HG03060 (cell line): ENCODE results near the gene BCL7A.
"Not testable (repeated sequence)": the region's sequence is repeated elsewhere in the genome, so short reads cannot be mapped to it uniquely, and the experiment has no call there.

Experiments used
- ATAC-seq: cut with Tn5 transposase; IDR thresholded peaks from one replicate; pipeline ENCODE4 v1.9.1; 2021; ENCODE audit warnings: low read depth, moderate number of reproducible peaks; ENCODE audit not compliant: unreplicated experiment

The BCL7A gene

GRCh38 chr12:122024132-122024785 lies 2.6 kb downstream of the BCL7A start:
- ATAC-seq, result no peak

DNA sequence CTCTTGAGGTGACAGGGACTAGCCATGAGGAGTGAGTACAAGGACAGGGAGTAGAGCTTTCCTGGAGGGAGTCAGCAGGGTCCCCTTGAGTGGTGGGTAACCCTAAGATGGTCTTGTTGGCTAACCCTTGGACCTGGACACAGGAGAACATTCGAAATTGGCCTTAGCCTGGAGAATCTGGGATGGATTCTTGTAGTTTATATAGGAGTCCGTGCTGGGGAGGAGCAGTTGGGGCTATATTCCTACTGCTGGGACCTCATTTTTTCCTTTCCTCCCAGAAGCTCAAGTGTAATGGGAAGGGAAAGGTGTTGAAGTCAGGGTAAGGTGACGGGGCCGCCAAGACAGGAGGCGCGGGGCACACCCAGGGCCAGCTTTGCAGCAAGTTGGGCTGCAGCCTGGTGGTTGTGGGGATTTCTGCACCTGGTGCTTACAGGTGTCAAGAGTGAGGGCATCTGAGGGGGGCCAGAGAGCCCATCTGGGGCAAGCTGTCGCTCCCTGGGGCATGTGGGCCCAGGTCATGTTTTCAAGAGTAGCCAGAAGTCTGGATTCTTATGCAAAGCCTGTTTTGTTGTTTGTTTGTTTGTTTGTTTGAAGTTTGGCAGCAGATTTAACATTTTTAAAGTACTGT lies 5.1 kb downstream of the BCL7A start:
- ATAC-seq, result no peak

DNA sequence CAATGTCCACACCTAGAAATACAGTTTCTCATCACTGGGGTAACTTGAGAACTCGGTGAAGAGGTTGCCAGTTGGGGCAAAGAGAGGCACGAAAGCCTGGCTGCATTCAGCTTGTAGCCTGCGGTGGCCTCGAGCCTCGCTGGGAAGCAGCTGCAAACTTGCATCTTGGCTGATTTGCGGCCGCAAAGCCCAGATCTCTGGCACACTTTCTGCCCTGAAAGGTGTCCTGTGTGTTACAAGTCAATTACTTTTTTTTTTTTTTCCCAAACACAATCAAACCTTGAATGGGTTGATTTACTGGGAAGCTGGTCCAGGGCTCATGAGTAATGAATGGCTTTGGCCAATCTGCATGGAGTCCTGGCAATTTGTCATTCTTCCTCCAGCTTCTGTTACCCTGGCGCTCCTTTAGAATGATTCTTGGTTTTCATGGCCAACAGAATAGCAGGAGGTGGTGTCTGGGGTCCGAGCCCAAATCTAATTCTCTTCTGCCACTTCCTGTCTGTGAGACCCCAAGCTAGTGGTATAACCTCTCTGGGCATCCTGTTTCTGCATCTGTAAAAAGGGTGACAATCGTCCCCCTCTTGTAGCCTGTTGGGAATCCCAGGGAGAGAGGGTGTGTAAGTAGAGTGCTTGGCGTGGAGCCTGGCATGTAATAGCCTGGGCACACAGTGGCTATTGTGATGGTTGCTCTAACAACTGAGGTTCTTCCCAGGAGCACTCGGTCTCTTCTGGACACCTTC lies 6.7 kb downstream of the BCL7A start:
- no peak for ATAC-seq

GRCh38 chr12:122028905-122029560 lies 7.3 kb downstream of the BCL7A start:
- no peak for ATAC-seq

GRCh38 chr12:122029620-122030423 lies 8.1 kb downstream of the BCL7A start:
- ATAC-seq, result no peak

GRCh38 chr12:122030424-122031035 lies 8.8 kb downstream of the BCL7A start:
- ATAC-seq, result no peak

- no peak for ATAC-seq
Measured at GRCh38 chr12:122031342-122032216, 9.9 kb downstream of the BCL7A start.

DNA sequence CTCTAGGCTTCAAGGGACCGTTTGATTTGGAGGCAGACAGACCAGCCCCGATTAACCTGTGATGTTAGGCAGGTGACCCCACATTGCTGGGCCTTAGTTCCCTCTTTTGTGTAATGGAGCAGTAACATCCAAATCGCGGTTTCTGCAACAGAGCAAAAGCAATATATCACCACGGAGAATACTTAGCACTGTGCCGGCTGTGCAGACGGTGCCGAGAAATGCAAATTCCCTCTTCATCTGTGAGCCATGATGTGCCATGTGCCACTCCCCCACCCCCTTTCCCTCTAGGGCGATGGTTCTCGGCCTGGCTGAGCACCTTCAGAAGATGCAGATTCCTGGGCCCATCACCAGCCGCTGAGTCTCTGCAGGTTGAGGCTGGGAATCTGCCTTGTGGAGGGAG lies 10.9 kb downstream of the BCL7A start:
- ATAC-seq, result no peak

- ATAC-seq, result no peak
Measured at GRCh38 chr12:122035292-122035691, 13.6 kb downstream of the BCL7A start.

GRCh38 chr12:122036153-122036552 lies 14.5 kb downstream of the BCL7A start:
- ATAC-seq, result no peak

DNA sequence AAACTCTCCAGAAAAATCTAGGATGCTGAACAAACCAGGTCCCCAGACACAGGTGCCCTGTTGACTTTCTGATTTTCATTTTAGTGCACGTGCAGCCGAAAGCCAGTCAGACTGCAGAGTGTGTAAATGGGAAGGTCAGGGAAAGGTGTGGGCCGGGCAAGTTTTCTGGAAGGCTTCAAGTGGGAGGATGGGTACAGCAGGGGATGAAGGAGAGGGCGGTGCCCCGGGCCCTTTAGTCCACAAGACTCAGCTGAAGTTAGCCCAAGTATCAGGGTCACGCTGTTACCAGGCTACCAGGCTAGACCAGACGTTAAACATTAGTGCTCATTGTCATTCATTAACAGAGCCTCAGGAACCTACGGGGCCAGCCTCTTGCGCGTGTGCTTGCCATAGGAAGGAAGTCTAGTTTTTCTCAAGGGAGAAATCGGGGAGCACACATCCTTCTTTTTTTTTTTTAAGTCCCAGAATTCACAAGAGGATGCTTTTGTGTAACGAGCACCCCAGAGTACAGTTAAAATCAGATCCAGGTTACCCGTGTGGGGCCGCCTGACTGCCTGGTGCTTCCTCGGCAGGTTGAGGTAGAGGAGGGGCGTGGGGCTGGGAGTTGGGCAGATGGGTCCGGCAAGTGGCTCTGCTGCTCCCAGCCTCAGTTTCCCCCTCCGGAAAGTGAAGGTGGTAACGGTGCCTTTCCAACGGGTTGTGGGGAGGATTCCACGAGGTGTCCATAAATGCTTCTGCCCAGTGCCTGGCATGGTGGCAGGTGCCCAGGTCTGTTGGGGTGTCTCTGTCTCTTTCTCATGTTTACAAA lies 19.1 kb downstream of the BCL7A start:
- no peak for ATAC-seq

DNA sequence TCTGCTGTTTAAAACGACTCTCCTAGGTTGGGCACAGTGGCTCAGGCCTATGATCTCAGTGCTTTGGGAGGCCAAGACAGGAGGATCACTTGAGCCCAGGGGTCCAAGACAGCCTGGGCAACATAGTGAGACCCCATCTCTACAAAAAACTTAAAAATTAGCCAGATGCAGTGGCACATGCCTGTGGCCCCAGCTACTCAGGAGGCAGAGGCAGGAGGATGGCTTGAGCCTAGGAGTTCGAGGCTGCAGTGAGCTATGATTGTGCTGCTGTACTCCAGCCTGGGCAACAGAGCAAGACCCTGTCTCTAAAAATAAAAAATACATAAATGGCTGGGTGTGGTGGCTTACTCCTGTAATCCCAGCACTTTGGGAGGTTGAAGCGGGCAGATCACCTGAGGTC lies 19.8 kb downstream of the BCL7A start:
- ATAC-seq, result not testable (repeated sequence)

DNA sequence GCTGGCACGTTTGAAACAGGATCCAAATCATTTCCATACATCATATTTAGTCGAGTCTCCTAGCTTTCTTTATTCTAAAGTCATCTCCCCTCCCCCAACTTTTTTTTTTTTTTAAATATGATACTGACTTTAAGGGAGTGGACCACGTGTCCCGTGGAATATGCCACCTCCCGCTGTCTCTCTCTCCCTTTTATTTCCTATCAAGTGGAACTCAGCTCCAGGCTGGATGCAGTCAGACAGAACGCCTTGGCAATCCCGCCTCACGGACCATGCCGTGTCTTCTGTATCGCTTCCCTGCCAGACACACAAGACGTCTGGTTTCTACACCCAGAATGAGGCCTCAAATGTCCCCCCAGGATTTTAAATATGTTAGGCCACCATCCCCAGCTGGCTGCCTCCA lies 21.2 kb downstream of the BCL7A start:
- no peak for ATAC-seq

- ATAC-seq, result no peak
Measured at GRCh38 chr12:122043476-122043875, 21.8 kb downstream of the BCL7A start.

DNA sequence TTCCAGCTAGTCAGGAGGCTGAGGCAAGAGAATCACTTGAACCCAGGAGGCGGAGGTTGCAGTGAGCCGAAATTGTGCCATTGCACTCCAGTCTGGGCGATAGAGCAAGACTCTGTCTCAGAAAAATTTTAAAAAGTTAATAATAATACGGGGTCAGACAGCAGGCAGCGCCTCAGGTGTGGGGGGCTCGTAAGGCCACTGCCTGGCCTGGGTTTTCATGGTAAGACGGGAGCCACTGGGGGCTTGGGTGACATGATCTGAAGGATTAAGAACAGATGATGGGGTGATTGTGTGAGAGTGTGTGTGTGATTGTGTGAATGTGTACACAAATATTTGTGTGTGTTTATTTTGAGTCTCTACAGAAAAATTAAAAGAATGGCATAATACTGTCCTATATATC lies 23.6 kb downstream of the BCL7A start:
- no peak for ATAC-seq

DNA sequence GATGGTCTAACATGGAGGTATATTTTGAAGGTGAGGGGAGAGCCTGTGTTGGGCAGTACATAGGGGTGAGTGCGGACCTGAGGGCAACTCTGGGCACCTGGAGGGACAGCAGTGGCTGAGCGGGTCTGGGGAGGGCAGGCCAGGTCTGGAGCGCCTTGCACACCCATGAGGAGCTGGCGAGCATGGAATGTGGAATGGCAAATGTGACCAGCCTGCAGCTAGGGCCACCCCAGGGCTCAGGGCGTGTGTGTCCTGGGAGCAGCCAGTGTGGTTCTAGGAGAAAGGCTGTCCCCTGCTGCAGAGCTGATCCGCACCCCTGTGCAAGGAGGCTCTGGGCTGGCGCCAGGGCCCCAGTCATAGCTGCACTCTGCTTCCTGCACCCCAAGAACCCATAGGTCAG lies 24.5 kb downstream of the BCL7A start:
- no peak for ATAC-seq

DNA sequence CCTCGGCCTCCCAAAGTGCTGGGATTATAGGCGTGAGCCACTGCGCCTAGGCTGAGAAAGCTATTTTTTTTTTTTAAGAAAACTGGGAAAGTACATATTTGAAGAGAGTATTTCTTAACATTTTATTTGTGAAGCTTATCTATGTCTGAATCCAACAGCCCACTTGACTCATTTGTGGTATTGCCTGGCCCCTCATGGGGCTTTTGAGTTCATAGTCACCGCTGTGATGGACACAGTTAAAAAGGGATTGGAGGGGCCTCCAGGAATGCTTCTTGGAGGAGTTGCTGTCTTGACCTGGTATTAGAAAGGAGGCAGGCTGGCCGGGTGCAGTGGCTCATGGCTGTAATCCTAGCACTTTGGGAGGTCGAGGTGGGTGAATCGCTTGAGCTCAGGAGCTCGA lies 26.5 kb downstream of the BCL7A start:
- no peak for ATAC-seq

GRCh38 chr12:122049827-122050226 lies 28.1 kb downstream of the BCL7A start:
- ATAC-seq, result no peak
